WTC11 (cell line): ENCODE data around the gene KLHL29.

Source experiments
- CTCF ChIP-seq: fragments of 200-600 bp; IDR thresholded peaks from 2 replicates; pipeline ENCODE4 v1.8.0; 2022; ENCODE audit warnings: antibody characterized with exemption
- TEAD4 ChIP-seq: sonication (generic); formaldehyde crosslinking; IDR thresholded peaks from 2 replicates; pipeline ENCODE4 v1.8.0; 2022; ENCODE audit warnings: mild to moderate bottlenecking, missing genetic modification reagents

- TF ChIP-seq CTCF: no peak
- TF ChIP-seq TEAD4 (CRISPR knock-in tag): no peak
These were observed 298.0 kb downstream of the KLHL29 start for GRCh38 chr2:23683001-23683400.
